ENCODE data around the gene NR2C2AP.
A peak's percentile ranks its signal among the peaks of the same experiment; 100 is the strongest.
"Not testable (repeated sequence)": the region's sequence is repeated elsewhere in the genome, so short reads cannot be mapped to it uniquely, and the experiment has no call there.

NR2C2AP gene

DNA sequence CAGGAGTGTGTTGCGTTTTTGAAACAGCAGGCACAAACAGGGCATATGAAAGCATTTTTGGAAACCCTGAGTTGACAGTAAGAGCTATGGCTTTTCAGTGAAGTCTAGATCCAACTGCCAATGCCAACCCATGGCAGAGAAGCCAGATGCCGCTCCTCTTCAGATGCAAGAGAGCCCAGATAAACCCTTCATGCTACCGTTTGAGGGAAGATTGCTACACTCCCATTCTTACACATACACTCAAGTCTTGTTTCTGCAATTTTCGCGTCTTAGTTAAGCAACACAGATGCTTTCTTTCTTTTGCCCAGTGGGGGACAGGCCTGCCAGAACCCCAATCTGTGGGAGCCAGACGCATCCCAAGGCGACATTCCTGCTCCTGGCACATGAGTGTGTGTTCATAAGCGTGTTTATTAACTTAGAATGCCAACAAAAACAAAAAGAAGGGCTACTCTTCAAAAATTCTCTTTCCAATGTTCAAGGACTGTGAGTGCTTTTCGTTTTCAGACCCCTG is 21.7 kb downstream of the NR2C2AP start:
- DNase-seq (ENCODE audit: low spot score) = no peak

DNA sequence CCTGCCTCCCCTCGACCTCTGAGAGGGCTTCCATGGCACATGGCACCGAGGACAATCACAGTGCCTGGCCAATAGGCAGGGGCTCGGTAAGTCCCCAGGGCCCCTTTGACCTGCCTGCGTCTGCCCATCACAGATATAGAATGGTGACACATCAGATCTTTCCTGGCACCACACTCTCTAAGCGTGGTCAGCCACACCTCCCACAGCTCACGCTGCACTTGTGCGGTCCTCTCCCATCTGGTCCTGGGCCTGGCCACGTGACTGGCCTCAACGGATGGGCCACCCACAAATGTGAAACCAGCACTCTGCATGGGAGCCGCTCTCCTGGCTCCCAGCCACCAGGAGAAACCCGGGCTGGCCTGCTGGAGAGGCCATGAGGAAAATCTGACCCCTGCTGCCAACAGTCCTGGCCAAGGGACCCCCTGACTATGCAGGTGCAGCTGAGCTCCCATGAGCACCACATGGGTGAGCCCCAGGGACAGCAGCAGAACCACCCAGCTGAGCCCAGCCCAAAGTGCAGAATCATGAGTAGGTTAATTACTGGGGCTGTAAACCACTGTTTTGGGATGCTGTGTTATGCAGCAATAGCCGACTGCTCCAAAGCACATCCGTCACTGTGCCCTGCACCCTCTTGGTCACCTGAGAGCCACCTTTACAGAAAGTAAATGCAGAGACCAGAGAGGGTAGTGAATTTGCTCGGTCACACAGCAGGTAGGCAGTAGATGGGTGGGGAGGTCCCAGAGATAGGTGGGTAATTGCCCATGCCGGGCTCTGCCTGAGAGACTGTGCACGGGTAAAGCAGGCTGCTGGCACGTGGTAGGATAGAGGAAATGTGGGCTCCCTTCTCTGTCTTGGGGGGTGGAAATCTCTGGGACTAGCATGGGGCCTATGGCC is 23.4 kb downstream of the NR2C2AP start:
- no peak for DNase-seq (ENCODE audit: low spot score)

DNA sequence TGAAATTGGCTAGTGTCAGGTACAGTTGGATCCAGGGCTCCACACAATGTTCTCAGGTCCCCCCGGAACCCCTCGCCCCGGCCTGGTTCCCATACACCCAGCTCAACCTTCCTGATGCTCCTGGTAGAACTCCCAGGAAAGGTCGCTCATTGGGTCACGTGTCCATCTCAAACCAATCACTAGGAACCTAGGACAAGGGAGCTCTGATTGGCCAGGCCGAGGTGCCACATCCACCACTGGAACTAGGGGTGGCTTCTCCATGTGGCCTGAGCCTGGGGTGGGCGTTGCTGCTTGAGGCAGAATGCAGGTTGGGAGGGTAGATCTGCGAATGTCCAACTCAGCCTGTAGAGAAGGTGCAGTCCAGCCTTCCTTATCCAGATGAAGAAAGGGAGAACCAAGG is 26.3 kb downstream of the NR2C2AP start:
- no peak for DNase-seq (ENCODE audit: low spot score)

DNA sequence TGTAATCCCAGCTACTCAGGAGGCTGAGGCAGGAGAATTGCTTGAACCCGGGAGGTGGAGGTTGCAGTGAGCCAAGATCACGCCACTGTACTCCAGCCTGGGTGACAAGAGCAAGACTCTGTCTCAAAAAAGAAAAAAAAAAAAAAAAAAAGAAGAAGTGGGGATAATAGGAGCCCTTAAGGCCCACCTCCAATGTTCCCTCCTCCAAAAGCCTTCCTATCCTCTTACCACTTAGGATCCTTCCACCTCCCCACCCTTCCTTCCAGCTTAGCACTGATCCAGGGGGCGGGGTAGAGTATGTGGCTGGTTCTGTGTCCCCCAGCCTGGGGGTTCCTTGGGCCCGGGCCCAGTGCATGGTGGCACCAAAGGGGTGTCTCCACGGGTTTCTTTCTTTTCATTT is 30.0 kb downstream of the NR2C2AP start:
- not testable (repeated sequence) for DNase-seq (ENCODE audit: low spot score)

DNA sequence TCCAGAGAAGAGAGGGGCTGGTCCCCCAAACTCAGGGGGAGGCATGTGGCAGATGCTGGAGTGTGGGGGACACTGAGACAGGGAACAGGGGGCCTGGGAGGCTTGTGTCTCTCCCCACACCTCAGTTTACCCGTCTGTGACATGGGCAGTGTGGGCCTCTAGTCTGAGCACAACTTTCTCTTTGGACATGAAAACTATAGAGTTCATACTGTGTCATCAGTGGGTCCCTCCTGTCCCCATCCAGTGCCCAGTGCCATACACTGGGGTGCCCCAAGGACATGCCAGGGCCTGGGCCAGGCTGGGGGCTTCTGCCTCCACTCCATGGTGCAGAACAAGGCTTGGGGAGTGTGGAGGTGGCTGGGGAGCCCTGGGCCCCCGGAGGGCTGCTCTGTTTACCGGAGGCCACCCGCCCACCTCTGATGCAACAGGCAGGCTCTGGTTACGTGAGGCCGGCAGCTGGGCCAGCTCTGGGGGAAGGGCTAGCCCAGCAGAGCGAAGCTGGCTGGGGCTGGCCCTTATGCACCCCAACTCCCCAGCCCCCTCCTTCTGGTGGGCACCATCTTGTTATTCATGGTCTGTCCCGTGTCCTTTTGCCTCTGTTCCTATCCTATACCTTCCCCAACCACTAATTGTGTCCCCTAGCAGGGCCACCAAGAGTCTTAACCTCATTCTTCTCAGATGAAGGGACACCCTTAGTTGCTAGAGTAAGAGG is 31.2 kb downstream of the NR2C2AP start:
- peak; percentile 73 for DNase-seq (ENCODE audit: low spot score)

DNA sequence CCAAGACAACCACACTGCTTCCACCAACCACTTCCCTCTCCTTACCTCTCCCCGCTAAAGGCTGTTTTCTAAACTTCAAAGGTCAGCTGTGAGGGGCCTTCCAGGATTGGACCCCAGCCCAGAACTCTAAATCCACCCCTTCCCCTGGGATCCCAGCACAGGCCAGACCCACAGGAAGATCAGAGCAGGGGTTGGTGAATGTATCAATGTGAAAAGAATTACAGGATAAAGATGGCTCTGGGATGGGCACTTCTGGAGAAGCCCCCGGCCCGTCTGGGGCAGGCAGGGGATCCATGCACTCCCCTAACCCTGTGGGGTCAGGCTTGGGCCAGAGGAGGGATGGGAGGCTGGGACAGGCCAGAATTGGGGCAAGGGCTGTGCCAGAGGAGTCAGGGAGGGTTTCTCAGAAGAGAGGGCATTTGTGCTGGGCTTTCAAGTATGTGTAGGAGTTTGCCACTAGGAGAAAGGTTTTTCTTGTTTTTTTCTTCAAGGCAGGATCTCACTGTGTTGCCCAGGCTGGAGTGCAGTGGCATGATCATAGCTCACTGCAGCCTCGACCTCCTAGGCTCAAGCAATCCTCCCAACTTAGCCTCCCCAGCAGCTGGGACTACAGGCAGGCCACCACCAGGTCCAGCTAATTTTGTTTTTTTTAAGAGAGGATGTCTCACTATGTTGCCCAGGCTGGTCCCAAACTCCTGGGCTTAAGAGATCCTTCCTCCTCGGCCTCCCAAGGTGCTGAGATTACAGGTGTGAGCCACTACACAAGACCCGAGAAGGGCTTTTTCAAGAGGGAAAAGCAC is 32.1 kb downstream of the NR2C2AP start:
- DNase-seq (ENCODE audit: low spot score) = no peak

DNA sequence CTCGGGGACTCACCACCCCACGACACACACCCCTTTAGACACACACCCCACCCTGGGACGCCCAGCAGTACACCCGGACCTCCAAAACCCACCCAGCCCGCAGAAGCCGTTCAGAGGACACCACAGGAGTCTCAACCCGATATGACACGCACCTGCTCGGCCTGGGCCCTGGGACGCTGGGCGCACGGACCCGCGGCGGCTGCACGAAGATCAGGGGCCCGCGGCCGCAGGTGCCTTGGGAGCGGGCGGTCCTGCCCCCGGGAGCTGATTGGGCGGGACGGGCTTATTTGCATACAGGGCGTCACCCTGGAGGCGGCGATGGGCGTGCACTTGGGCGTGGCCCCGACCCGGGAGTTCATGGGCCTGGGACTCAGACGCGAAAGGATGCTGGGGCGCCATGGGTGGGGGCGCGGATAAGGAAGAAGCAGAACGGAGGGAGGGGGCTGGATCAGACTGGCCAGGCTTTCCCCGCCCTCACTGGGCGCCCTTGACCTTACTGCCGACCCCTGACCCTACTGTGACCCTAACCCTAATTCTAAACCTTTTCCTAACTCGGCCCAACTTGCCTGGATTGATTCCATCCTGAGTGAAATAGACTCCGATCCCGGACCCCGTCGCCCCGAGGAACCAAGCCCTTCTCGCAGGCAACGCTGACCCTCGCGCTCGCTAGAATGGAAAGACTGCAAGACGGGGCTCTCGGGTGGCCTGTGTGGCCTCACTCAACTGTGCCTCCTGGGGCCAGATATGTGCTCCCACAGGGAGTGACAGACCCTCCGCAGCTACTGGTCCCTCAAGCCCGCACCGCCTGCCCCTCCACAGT is 33.0 kb downstream of the NR2C2AP start, which contains the start of gene MEF2B:
MEF2B (minus strand) TSS at position 211 of the 820 bp plus-strand sequence. CDS start 19,528 bp downstream, outside the sequence.
- DNase-seq (ENCODE audit: low spot score) = peak; percentile 90

DNA sequence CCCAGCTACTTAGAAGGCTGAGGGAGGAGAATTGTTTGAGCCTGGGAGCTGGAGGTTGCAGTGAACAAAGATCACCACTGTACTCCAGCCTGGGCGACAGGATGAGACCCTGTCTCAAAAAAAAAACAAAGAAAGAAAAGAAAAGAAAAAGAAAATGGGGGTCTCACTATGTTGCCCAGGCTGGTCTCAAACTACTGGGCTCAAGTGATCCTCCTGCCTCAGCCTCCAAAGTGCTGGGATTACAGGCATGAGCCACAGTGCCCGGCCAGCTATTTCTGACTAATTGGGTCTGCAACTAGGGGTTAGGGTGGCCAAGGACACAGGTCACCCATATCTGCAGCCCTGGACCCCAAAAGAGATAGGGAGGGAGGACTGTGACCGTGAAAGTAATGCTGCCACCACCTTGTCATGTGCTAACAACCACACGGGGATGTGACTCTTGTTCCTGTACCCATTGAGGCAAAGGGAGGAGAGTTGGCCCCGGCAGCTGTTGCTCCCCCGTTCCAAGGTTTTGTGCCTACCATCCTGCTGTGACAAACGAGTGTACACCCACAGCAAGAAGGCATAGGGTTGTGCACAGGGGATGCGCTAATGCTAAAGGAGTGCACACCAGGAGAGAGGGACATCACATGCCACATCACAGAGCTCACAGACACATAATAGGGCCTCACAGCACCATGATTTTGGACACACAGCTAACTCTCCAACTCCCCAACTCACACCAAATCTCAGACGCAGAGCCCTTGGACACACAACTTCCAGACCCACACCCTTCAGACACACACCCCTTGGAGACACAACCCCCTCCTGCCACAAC is 33.8 kb downstream of the NR2C2AP start:
- no peak for DNase-seq (ENCODE audit: low spot score)

DNA sequence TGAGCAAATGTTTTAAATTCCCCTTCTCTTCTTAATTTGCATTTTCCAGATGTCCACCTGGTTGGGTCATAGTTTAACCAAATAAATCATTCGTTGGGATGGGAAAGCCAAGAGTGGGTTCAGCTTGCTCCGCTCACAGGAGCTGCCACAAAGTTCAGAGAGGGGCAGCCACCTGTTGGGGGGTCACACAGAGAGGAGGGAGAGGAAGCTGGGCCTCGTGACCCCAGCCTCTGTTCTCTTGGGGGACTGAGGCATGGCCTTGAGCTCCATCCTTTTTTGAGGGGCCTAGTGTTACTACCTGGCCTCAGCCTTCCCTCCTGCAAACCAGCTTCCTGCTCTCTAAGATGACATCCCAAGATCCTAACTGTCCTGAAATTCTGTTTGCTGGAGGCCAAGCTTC is 35.6 kb downstream of the NR2C2AP start:
- no peak for DNase-seq (ENCODE audit: low spot score)

DNA sequence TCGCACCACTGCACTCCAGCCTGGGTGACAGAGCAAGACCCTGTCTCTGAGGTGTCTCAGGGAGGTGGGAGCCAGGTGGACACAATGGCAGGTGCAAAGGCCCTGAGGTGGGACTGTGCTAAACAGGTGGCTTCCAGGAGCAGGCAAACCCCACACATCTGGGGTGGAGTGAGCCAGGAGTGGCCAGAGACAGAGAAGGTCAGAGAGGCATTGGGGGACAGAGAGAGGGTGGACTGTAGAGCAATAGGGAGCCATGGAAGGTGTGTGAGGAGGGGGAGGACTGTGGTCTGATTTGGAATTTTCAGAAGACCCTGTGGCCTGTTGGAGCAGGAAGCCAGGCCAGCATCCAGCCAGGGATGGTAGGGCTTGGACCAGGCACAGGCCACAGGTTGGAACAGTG is 37.8 kb downstream of the NR2C2AP start:
- DNase-seq (ENCODE audit: low spot score) = no peak

DNA sequence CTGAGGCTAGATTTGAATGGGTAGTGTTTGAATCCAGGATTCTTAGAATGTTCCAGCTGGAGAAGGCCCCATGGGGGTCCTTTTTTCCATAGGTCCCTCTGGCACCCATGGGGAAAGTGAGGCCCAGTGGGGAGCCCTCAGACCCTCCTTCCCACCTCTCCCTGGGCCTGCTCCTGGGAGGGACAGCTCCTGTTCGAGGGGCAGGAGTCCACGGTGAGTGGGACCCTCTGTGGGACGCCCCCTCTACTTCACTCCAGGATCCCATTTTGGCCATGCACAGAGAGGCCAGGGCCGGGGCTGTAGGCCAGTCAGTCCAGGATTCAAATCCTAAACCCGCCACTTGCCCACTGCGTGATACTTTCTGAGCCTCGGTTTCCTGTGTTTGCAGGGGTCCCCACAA is 40.7 kb downstream of the NR2C2AP start:
- DNase-seq (ENCODE audit: low spot score) = no peak

DNA sequence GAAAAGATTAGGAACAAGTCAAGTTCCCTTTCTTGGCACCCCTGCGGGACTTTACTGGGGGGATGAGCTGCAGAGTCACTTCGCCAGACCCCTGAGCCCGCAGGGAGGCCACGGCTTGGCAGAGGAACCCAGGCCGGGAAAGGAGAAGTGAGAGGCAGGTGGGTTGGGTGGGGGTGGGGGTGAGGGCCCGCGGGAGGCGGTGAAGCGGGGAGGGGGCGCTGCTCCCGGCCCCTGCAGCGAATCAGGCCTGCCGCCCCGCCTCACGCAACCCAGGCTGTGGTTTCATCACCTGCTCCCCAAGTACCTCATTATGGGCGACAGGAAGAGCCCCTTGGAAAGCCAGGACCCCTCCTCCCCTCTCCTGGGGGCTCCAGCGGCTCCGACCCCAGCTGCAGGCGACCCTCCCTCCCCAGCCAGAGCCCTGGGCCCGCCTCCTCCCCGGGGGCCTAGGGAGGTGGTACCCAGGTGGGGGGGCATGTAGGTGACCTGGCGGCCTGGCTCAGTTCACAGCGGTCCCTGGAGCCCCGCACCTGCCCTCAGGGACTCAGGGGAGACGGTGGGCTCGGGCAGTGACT is 42.7 kb downstream of the NR2C2AP start:
- DNase-seq (ENCODE audit: low spot score) = no peak

DNA sequence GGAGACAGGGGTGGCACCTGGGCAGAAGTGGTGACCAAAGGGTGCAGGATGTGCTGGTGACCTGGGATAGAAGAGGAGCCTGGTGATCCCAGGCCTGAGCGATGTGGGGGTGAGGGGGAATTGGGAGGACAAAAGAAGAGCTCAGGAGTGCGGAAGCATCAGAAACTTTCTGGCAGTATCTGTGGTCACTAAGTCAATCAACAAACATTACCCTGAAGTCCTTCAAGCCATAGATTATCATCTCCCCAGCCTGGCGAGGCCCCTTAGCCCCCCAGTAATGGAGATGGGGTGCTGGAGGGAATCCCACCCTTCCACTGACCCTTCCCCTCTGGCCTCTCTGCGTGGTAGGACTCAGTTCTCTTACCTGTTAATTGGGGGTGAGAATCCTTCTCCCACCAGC is 43.7 kb downstream of the NR2C2AP start:
- DNase-seq (ENCODE audit: low spot score) = no peak

DNA sequence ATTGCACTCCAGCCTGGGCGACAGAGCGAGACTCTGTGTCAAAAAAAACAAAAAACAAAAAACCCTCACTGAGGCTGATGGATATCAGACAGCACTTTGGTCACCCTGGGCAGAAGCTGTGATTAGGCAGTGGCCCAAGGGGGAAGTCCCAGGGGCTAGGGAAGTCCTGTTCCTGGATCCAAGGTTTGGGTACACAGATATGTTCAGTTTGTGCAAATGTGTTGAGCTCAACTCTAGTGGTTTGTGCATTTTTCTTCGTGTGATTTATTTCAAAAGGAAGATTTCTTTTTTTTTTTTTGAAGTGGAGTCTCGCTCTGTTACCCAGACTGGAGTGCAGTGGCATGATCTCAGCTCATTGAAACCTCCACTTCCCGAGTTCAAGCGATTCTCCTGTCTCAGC is 45.4 kb downstream of the NR2C2AP start:
- DNase-seq (ENCODE audit: low spot score) = no peak

DNA sequence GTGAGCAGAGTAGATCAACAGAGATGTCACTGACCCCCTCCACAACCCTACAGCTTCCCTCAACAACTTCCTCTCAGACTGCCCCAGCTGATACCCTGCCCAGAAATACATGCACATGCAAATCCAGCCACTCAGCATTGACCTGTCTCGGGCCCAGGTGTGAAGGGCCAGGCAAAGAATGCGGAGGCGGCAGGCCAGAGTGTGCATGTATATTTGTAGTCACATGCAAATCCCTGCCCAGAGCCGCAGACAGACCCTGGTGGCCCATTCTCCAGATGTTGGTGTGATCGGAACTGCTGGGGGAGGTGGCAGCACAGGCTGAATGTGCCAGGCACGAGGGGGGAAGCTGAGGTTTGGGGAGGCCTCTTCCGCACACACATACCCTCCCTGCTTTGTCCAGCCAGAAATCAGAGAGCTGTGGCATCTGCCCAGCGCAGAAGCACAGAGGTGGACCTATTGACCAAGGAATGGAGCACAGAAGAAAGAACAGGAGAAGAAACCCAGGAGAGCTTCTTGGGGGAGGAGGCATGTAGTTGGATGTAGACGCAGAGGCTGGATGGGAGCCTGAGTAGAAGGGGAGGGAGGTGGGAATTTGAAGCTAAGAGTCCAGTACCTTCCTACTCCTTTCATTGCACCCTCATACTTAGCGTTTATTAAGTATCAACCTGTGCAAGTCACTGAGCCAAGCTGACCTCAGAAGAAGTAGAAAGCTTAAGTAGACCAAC is 47.6 kb downstream of the NR2C2AP start:
- DNase-seq (ENCODE audit: low spot score) = no peak

DNA sequence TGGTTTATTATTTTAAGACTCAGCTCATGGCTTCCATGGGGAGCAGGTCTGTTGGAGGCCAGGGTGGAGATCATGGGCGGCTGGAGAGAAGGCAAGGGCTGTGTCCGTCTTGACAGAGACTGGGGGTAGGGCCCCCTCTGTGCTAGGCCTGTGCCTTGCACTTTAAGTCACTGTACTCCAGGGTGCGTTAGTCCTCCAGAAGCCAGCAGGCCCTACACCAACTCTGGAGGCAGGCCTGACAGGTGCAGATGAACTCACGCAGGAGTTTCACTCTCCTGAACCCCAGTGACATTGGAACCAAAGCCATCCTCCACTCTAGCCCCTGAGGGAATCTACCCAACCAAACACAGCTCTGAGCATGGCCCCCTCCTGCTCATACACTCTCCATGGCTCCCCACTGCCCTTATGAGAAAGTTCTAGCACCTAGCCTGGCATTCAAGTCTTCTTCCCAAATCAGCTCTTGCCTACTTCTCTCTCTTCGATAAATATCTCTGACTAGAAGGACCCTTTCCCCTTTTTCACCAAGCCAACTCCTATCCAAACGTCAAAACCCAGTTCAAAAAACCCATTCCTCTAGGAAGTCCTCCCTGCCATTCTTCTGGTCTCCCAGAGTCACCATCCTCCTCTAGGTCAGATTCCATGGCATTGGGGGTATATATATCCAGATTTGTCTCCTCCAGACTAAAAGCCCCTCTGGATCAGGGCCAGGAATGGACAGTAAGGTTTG is 48.3 kb downstream of the NR2C2AP start:
- DNase-seq (ENCODE audit: low spot score) = no peak

DNA sequence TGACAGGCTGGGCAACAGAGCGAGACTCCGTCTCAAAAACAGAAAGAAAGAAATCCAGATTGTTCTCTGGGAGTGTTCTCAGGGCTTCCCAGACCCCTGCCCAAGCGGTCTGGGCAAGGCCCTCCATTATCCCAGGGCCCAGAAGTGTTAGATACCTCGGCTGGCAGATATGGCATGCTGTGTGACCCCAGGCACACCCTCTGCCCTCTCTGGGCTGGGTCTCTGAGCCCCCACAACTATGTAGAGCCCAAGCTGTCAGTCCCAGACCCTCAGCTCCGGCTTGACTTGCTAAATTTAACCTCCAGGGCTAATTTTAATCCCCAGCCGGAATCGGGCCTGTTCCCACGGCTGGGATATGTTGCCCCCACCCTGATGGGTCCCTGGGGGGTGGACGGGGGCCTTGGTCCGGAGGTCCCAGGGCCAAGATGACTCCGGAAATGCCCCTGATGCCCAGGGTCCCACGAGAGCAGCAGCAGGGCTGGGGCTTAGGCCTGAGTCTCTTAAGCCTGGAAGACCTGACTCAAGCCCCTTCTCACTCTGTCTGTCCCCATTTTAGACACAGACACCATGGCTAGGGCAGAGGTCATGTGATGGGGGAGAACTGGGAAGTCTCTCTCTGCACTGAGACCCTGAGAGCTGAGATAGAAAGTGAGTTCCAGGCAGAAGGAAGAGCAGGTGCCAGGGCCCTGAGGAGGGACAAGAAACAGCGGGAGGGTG is 50.4 kb downstream of the NR2C2AP start:
- no peak for DNase-seq (ENCODE audit: low spot score)

DNA sequence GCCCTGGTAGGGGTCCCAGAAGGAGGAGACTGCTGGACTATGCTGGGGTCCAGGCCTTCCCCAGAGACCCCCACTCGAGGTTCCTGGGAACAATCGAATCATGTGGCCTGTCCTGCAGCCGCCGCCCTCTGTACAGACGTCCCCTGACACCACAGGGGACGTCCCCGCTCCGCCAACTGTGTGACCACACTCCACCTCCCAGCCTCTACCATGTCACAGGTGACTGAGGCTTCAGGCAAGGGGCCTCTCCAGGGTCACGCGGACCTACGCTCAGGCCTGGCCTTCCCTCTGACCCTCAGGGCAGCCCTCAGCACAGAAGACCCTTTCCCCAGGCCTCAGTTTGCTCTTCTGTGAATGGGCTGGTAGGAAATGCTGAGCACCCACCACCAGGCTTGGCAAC is 51.8 kb downstream of the NR2C2AP start:
- DNase-seq (ENCODE audit: low spot score) = no peak
